Activated CD4-positive, alpha-beta T cell treated with anti-CD3 and anti-CD28 coated beads, Interleukin-2, Interleukin-6, amounts not matched to agents 100 ng/mL and 50 ng/mL, durations not matched to agents 16 hours and 8 hours (primary cell): ENCODE measurements around the gene CTNNA3.

Experiments used
- DNase-seq: peaks from one replicate; pipeline ENCODE4 v3.0.0-alpha.2; 2020

Gene CTNNA3

GRCh38 chr10:65893676-65894075, 1802.3 kb downstream of the CTNNA3 start:
- no peak for DNase-seq

GRCh38 chr10:65892284-65892683, 1803.7 kb downstream of the CTNNA3 start:
- no peak for DNase-seq

- DNase-seq = no peak
These were observed 1804.7 kb downstream of the CTNNA3 start for GRCh38 chr10:65891073-65891981.

DNA sequence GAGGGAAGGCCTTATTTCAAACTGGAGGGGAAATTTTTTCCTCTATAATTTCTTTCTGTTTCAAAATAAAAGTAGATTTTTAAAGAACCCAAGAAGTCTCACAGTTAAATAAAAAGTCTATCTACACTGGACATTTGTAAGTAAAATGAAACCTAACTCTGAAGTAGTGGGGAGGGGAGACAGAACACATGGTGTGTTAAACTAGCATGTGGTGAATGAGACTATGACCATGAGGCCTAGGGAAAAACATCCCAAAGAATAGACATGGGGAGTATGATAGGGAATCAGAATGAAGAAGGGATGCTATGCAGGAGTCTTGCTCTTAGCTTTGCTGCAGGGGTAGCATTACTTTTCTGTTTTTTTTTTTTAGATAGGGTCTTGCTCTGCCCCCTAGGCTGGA, 1831.5 kb downstream of the CTNNA3 start:
- no peak for DNase-seq

- DNase-seq = no peak
These were observed 1832.0 kb downstream of the CTNNA3 start for GRCh38 chr10:65864036-65864435.
